Psoas muscle (tissue), 8 donors: ENCODE results near the gene SERPINB1. TPM values are rescaled to one million over a fixed set of nuclear protein-coding genes. Genes with fewer than 3 reads are reported as not detected.
"Not testable (repeated sequence)": the region's sequence is repeated elsewhere in the genome, so short reads cannot be mapped to it uniquely, and the experiment has no call there.

Experiments used
- ATAC-seq, 4 donors: fragments of 200-7000 bp; cut with Tn5 transposase; one replicate each; pipeline ENCODE4 v1.9.1; 2020; ENCODE audit warnings: moderate library complexity in 3 of 4, mild to moderate bottlenecking in 2 of 4
- DNase-seq, 2 donors: peaks; one replicate each; pipeline ENCODE4 v3.0.0-alpha.2; 2020
- H3K27ac ChIP-seq: fragments of 200-600 bp; one replicate; pipeline ENCODE4 v1.8.0; 2022
- H3K27me3 ChIP-seq, 3 donors: fragments of 200-600 bp in 1 of 3; one replicate each; pipeline versions ENCODE4 v1.6.1 to v1.8.0; 2013 to 2022; ENCODE audit warnings: low read length in 2 of 3, mild to moderate bottlenecking in 2 of 3, moderate library complexity in 1 of 3; ENCODE audit not compliant: insufficient read depth in 3 of 3
- H3K36me3 ChIP-seq, 2 donors: fragments of 200-600 bp in 1 of 2; one replicate each; pipeline versions ENCODE4 v1.6.1 to v1.8.0; 2013 to 2022; ENCODE audit warnings: low read depth in 1 of 2, mild to moderate bottlenecking in 1 of 2, moderate library complexity in 1 of 2; ENCODE audit not compliant: insufficient read depth in 1 of 2
- H3K4me1 ChIP-seq: fragments of 200-600 bp; one replicate; pipeline ENCODE4 v1.8.0; 2022
- H3K4me3 ChIP-seq: fragments of 200-600 bp; one replicate; pipeline ENCODE4 v1.8.0; 2022; ENCODE audit warnings: mild to moderate bottlenecking
- H3K9me3 ChIP-seq: fragments of 200-600 bp; one replicate; pipeline ENCODE4 v1.8.0; 2022
- WGBS, 3 donors: extraction: QIAGEN DNeasy Blood & Tissue Kit; methylation state at CpG; one replicate each; pipeline versions ENCODE4 v1.1.6 to v1.1.7; 2013; 5-methylcytosine and 5-hydroxymethylcytosine counted together
- intact Hi-C, 2 donors: fragments of 100-400 bp; cut with DNase I; formaldehyde crosslinking; loops; one replicate each; pipeline versions ENCODE4 v1.11.0 to v1.14.2; 2022
- polyA plus RNA-seq, 3 donors: library from polyadenylated mRNA; stranded (reverse); fragments of 200-250 nt; gene quantifications; one replicate each; pipeline ENCODE4 v1.2.3, GENCODE V29; 2013
- total RNA-seq, 4 donors: library from RNA; stranded (reverse); fragmentation: NEBNext Ultra II Directional in 2 of 4; extraction: Animal tissue kit (Norgen Biotek cat#: 25700) in 2 of 4; gene quantifications; one replicate each; pipeline versions ENCODE4 v1.2.1 to v1.2.4, GENCODE V29; 2021 to 2023
- TF ChIP-seq, protein P1 (sequence below): fragments of 200-600 bp; IDR thresholded peaks from one replicate; pipeline ENCODE4 v1.8.0; 2022; ENCODE audit warnings: antibody characterized with exemption
- donor health status: healthy with polysubstance abuse.
- donor health status: DM: no; HTN: no; CAD: no; lungs with moderate emphysema.
- donor health status: Bipolar disorder and iron deficiency.
- donor health status: healthy.
- donor health status: DM: yes; HTN: yes; CAD: no.
- donor health status: DM: no; HTN: no; CAD: no.
- donor health status: DM: no; HTN: no; CAD: no.
- donor health status: DM: yes; HTN: yes; CAD: no.

The SERPINB1 gene
- total and polyA plus RNA-seq, 7 donors: 10.2 to 131 (median 43.6) TPM

DNA sequence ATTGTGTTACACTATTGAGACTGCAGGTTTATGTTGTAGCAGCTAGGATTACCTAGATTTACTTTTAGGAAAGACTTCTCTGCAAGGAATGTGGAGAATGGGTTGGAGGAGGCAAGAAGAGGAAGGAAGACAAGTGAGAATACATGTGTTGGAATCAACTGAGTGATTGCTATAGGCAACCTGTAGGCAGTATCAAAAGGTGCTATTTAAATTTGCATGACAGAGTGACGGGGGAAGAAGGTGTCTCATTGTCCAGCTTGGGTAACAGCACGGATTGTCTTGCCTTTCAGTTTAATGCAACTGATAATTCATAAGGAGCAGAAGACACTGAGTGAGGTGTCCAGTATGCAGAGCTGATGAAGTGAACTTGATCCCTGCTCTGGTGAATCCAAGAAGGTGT lies 42.0 kb upstream of the SERPINB1 start:
- WGBS, 3 donors: 96 to 100% (median 99%) methylated on average over 2 of the region's 2 CpGs
- Histone ChIP-seq H3K9me3 (no peaks in the 10 kb centered on the region), H3K27me3 (no peaks in the 10 kb centered on the region), H3K36me3 (no peaks in the 10 kb centered on the region), H3K4me3 (no peak overlapping the region), H3K4me1 (no peaks in the 10 kb centered on the region), H3K27ac (no peak overlapping the region)
- intact Hi-C loops: no loop called here
- ATAC-seq: no peak
- TF ChIP-seq, protein P1, sequence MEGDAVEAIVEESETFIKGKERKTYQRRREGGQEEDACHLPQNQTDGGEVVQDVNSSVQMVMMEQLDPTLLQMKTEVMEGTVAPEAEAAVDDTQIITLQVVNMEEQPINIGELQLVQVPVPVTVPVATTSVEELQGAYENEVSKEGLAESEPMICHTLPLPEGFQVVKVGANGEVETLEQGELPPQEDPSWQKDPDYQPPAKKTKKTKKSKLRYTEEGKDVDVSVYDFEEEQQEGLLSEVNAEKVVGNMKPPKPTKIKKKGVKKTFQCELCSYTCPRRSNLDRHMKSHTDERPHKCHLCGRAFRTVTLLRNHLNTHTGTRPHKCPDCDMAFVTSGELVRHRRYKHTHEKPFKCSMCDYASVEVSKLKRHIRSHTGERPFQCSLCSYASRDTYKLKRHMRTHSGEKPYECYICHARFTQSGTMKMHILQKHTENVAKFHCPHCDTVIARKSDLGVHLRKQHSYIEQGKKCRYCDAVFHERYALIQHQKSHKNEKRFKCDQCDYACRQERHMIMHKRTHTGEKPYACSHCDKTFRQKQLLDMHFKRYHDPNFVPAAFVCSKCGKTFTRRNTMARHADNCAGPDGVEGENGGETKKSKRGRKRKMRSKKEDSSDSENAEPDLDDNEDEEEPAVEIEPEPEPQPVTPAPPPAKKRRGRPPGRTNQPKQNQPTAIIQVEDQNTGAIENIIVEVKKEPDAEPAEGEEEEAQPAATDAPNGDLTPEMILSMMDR: no peak
- no peak for DNase-seq

DNA sequence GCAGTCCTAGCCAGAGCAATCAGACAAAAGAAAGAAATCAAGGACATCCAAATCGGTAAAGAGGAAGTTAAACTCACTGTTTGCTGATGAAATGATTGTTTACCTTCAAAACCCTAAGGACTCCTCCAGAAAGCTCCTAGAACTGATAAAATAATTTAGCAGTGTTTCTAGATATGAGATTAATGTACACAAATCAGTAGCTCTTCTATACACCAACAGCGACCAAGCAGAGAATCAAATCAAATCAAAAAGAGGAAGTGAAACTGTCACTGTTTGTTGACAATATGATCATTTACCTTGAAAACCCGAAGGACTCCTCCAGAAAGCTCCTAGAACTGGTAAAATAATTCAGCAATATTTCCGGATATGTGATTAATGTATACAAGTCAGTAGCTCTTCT lies 39.8 kb upstream of the SERPINB1 start:
- Histone ChIP-seq H3K9me3 (no peaks in the 10 kb centered on the region), H3K27ac (no peak overlapping the region), H3K4me3 (no peak overlapping the region), H3K36me3 (no peaks in the 10 kb centered on the region), H3K27me3 (no peaks in the 10 kb centered on the region), H3K4me1 (peaks cover 8% of the 10 kb centered on the region)
- TF ChIP-seq, protein P1: no peak
- WGBS, 3 donors: 78 to 82% (median 79%) methylated on average over 4 of the region's 4 CpGs
- intact Hi-C loops: no loop called here
- ATAC-seq (no peak), DNase-seq (no peak)

DNA sequence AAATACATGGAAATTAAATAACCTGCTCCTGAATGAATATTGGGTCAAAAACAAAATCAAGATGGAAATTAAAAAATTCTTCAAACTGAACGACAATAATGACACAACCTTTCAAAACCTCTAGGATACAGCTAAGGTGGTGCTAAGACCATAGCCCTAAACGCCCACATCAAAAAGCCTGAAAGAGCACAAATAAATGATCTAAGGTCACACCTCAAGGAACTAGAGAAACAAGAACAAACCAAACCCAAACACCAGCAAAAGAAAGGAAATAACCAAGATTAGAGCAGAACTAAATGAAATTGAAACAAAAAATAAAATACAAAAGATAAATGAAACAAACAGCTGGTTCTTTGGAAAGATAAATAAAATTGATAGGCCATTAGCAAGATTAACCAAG lies 38.5 kb upstream of the SERPINB1 start:
- DNase-seq, intact Hi-C loops, H3K27ac ChIP-seq, ATAC-seq, H3K36me3 ChIP-seq, H3K9me3 ChIP-seq, H3K27me3 ChIP-seq, H3K4me1 ChIP-seq, H3K4me3 ChIP-seq: not testable (repeated sequence)
- 73 to 98% (median 93%) methylated on average over 2 of the region's 2 CpGs for WGBS, 3 donors

DNA sequence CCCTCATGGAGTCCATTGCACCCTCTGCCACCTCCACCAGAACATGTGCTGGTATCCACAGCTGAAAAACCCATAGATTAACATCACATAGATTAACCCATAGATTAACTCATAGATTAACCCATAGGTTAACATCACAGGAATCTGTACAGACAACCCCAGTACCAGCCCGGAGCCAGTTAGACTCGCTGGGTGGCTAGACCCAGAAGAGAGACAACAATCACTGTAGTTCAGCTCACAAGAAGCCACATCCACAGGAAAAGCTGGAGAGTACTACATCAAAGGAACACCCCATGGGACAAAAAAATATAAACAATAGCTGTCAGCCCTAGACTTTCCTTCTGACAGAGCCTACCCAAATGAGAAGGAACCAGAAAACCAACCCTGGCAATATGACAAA lies 36.3 kb upstream of the SERPINB1 start:
- H3K4me1 ChIP-seq: peaks cover 8% of the 10 kb centered on the region
- H3K27ac ChIP-seq: no peak overlapping the region
- H3K36me3 ChIP-seq: no peaks in the 10 kb centered on the region
- TF ChIP-seq, protein P1: no peak
- 60 to 87% (median 85%) methylated on average over 2 of the region's 2 CpGs for WGBS, 3 donors
- intact Hi-C loops: no loop called here
- H3K4me3 ChIP-seq: no peak overlapping the region
- H3K9me3 ChIP-seq: no peaks in the 10 kb centered on the region
- ATAC-seq (no peak), DNase-seq (no peak)
- H3K27me3 ChIP-seq: peaks cover 0 to 2% (median 0%) of the 10 kb centered on the region in 3 donors

DNA sequence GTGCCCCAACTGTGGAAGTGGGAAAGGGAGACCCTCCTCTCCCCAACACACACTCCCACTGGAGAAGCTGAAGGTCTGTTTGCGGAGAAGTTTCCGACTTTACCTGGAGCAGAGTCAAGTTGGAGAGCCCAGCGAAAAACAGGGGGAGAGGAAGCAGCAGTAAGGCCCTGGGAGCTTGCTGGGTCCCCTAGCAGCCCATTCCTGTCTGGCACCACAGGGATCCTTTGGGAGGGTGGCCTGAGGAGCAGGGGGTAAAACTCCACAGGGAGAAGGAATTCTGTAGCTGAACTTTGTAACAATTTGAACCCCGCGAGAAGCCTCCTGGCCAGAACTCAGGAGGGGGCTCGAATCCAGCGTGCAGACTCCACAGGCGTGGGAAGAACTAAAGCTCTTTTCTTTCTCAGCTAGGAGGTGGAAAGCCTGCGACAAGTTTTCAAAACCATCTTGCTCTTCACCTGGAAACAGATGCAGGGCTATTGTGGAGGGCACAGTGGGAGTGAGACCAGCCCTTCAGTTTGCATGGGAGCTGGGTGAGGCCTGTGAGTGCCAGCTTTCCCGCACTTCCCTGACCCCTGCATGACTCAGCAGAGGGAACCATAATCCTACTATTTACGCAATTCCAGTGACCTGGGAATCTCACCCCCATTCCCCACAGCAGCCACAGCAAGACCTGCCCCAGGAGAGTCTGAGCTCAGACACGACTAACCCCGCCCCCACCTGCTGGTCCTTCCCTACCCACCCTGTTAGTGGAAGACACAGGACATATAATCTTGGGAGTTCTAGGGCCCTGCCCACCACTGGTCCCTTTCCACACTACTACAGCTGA lies 35.6 kb upstream of the SERPINB1 start:
- 48 to 57% (median 50%) methylated on average over 13 of the region's 13 CpGs for WGBS, 3 donors
- Histone ChIP-seq H3K4me3 (peak overlapping the region; percentile 67), H3K4me1 (peaks cover 8% of the 10 kb centered on the region), H3K27me3 (peaks cover 0 to 2% (median 0%) of the 10 kb centered on the region in 3 donors), H3K36me3 (no peaks in the 10 kb centered on the region), H3K27ac (peak overlapping the region; percentile 64), H3K9me3 (no peaks in the 10 kb centered on the region)
- TF ChIP-seq, protein P1: no peak
- intact Hi-C loops: no loop called here
- ATAC-seq (peak in 1 of 4 donors; percentile 16), DNase-seq (no peak)
